Measurements from ENCODE around the gene FAM234A. TPM values are rescaled to one million over a fixed set of nuclear protein-coding genes. Genes with fewer than 3 reads are reported as not detected.

FAM234A gene
- total RNA-seq, 2 experiments from 2014 or later, result 10.9 to 26.8 TPM

DNA sequence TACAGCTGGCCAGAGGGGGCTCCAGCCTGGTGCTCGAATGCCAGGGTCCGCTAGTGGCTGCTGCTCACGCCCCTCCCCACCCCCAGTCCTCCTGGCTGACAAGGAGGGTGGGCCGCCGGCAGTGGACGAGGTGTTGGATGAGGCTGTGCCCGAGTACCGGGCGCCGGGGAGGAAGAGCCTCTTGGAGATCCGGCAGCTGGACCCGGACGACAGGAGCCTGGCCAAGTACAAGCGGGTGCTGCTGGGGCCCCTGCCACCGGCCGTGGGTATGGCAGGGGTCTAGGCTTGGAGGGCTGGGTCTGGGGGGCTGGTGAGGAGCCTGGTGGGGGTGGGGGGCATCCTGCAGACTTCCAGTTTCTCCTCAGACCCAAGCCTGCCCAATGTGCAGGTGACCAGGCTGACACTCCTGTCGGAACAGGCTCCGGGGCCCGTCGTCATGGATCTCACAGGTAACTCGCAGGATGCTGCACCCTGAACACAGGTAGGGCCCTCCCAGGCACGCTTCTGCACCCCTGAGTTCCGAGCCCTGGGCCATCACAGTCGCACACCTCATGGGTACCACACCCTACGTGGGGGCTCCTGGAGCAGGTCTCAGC, 47.1 kb downstream of the FAM234A start:
- TF ChIP-seq, protein P1, sequence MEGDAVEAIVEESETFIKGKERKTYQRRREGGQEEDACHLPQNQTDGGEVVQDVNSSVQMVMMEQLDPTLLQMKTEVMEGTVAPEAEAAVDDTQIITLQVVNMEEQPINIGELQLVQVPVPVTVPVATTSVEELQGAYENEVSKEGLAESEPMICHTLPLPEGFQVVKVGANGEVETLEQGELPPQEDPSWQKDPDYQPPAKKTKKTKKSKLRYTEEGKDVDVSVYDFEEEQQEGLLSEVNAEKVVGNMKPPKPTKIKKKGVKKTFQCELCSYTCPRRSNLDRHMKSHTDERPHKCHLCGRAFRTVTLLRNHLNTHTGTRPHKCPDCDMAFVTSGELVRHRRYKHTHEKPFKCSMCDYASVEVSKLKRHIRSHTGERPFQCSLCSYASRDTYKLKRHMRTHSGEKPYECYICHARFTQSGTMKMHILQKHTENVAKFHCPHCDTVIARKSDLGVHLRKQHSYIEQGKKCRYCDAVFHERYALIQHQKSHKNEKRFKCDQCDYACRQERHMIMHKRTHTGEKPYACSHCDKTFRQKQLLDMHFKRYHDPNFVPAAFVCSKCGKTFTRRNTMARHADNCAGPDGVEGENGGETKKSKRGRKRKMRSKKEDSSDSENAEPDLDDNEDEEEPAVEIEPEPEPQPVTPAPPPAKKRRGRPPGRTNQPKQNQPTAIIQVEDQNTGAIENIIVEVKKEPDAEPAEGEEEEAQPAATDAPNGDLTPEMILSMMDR (conservative IDR thresholded peaks at IDR 0.05; ENCODE audit: low read length), result no peak
- TF ChIP-seq EZH2phosphoT487 (IDR thresholded peaks at IDR 0.05; ENCODE audit: borderline replicate concordance, low read depth, low read length), result no peak
- BruUV-seq (replicated peaks), result no TSS peak
- DNase-seq (ENCODE audit: low spot score), result no peak
- H3K9me2 ChIP-seq (ENCODE audit: insufficient read depth, low read length), result no peaks in the 10 kb centered on the region
- H3K4me3 ChIP-seq (ENCODE audit: low read depth, low read length, poor library complexity, severe bottlenecking), result no peak overlapping the region
- no peaks in the 10 kb centered on the region for H4K20me1 ChIP-seq (ENCODE audit: insufficient read depth, low read length)
- H3K4me1 ChIP-seq (ENCODE audit: insufficient read depth, low read length, poor library complexity, severe bottlenecking), result no peaks in the 10 kb centered on the region
- ChIA-PET CTCF (ENCODE audit: unreplicated experiment) (no interaction called here), POLR2A (no interaction called here)
- H2AFZ ChIP-seq (ENCODE audit: low read length), result no peak overlapping the region
- H3K4me2 ChIP-seq (ENCODE audit: low read length), result no peak overlapping the region
- H3K36me3 ChIP-seq (ENCODE audit: insufficient read depth, low read length), result no peaks in the 10 kb centered on the region
- intact Hi-C loops (cut with micrococcal nuclease; ENCODE audit: unreplicated experiment), result no loop called here
- H3K9me3 ChIP-seq (ENCODE audit: low read length), result no peaks in the 10 kb centered on the region
- no peaks in the 10 kb centered on the region for H3K79me2 ChIP-seq (ENCODE audit: insufficient read depth, low read depth, low read length)
- no peak overlapping the region for H3K27ac ChIP-seq (ENCODE audit: low read depth, low read length, poor library complexity, severe bottlenecking)

GRCh38 chr16:282491-282890, 47.9 kb downstream of the FAM234A start:
- no peaks in the 10 kb centered on the region for H3K36me3 ChIP-seq (ENCODE audit: insufficient read depth, low read length)
- H2AFZ ChIP-seq (ENCODE audit: low read length), result no peak overlapping the region
- H3K27ac ChIP-seq (ENCODE audit: low read depth, low read length, poor library complexity, severe bottlenecking), result no peak overlapping the region
- POLR2A ChIA-PET, result no interaction called here
- H3K4me1 ChIP-seq (ENCODE audit: insufficient read depth, low read length, poor library complexity, severe bottlenecking), result no peaks in the 10 kb centered on the region
- no peak overlapping the region for H3K4me2 ChIP-seq (ENCODE audit: low read length)
- no peaks in the 10 kb centered on the region for H4K20me1 ChIP-seq (ENCODE audit: insufficient read depth, low read length)
- CTCF ChIA-PET (ENCODE audit: unreplicated experiment), result no interaction called here
- no TSS peak for BruUV-seq (replicated peaks)
- TF ChIP-seq, protein P1 (conservative IDR thresholded peaks at IDR 0.05; ENCODE audit: low read length), result no peak
- intact Hi-C loops (cut with micrococcal nuclease; ENCODE audit: unreplicated experiment), result no loop called here
- no peaks in the 10 kb centered on the region for H3K9me2 ChIP-seq (ENCODE audit: insufficient read depth, low read length)
- no peaks in the 10 kb centered on the region for H3K9me3 ChIP-seq (ENCODE audit: low read length)
- DNase-seq (ENCODE audit: low spot score), result no peak
- H3K4me3 ChIP-seq (ENCODE audit: low read depth, low read length, poor library complexity, severe bottlenecking), result no peak overlapping the region
- no peaks in the 10 kb centered on the region for H3K79me2 ChIP-seq (ENCODE audit: insufficient read depth, low read depth, low read length)

GRCh38 chr16:283033-283805, 48.6 kb downstream of the FAM234A start, which contains the start of gene PDIA2:
PDIA2 (plus strand) TSS chr16:283164; CDS start chr16:283170, 6 bp downstream.
- Histone ChIP-seq H3K27ac (ENCODE audit: low read depth, low read length, poor library complexity, severe bottlenecking) (no peak within 1 kb of the TSS), H3K4me1 (ENCODE audit: insufficient read depth, low read length, poor library complexity, severe bottlenecking) (no peaks in the 10 kb centered on the region), H3K4me3 (ENCODE audit: low read depth, low read length, poor library complexity, severe bottlenecking) (no peak within 1 kb of the TSS), H3K9me2 (ENCODE audit: insufficient read depth, low read length) (no peaks in the 10 kb centered on the region), H2AFZ (ENCODE audit: low read length) (no peak within 1 kb of the TSS), H4K20me1 (ENCODE audit: insufficient read depth, low read length) (no peaks in the 10 kb centered on the region), H3K4me2 (ENCODE audit: low read length) (no peak within 1 kb of the TSS), H3K36me3 (ENCODE audit: insufficient read depth, low read length) (no peaks in the 10 kb centered on the region; the same call in 1 of the 2 replicates), H3K79me2 (ENCODE audit: insufficient read depth, low read depth, low read length) (no peaks in the 10 kb centered on the region), H3K9me3 (ENCODE audit: low read length) (no peaks in the 10 kb centered on the region)
- no TSS peak for BruUV-seq (replicated peaks)
- TF ChIP-seq EZH2phosphoT487 (IDR thresholded peaks at IDR 0.05; ENCODE audit: borderline replicate concordance, low read depth, low read length), result no peak
- TF ChIP-seq, protein P1 (conservative IDR thresholded peaks at IDR 0.05; ENCODE audit: low read length), result no peak
- intact Hi-C loops (cut with micrococcal nuclease; ENCODE audit: unreplicated experiment), result no loop called here
- no peak for DNase-seq (ENCODE audit: low spot score)
- CTCF ChIA-PET (ENCODE audit: unreplicated experiment), result no interaction called here
- POLR2A ChIA-PET, result no interaction called here
